Natural killer cell (primary cell): Measurements from ENCODE around the gene TBC1D10B. TPM values are rescaled to one million over a fixed set of nuclear protein-coding genes. Genes with fewer than 3 reads are reported as not detected.

ENCODE experiments used
- ATAC-seq, 3 donors: fragments of 150-1000 bp in 2 of 3; fragments of 200-7000 bp in 1 of 3; cut with Tn5 transposase; 1 replicate in 1 of 3; 2 replicates in 2 of 3; pipeline ENCODE4 v1.10.0; 2021; ENCODE audit warnings: mild to moderate bottlenecking in 2 of 3, moderate library complexity in 2 of 3
- DNase-seq, 2 donors: peaks; one replicate each; pipeline versions ENCODE4 v3.0.0 to v3.0.0-alpha.2; 2013 to 2021; ENCODE audit warnings: mixed read lengths in 1 of 2
- H3K27ac ChIP-seq: one replicate; pipeline ENCODE4 v1.5.1; 2013; ENCODE audit warnings: mild to moderate bottlenecking, low read length
- H3K27me3 ChIP-seq: one replicate; pipeline ENCODE4 v1.6.1; 2013; ENCODE audit warnings: low read length; ENCODE audit not compliant: control insufficient read depth, insufficient read depth
- H3K36me3 ChIP-seq: one replicate; pipeline ENCODE4 v1.6.1; 2013; ENCODE audit warnings: low read length; ENCODE audit not compliant: control insufficient read depth, insufficient read depth
- H3K4me1 ChIP-seq: one replicate; pipeline ENCODE4 v1.6.1; 2013; ENCODE audit warnings: low read length; ENCODE audit not compliant: control insufficient read depth, insufficient read depth
- H3K4me3 ChIP-seq: one replicate; pipeline ENCODE4 v1.5.1; 2013; ENCODE audit warnings: low read length
- H3K9me3 ChIP-seq: one replicate; pipeline ENCODE4 v1.6.1; 2013; ENCODE audit warnings: low read length; ENCODE audit not compliant: control insufficient read depth, insufficient read depth
- H3K27ac Mint-ChIP-seq, 2 donors: one replicate each; pipeline ENCODE4 v1.8.0; 2022; ENCODE audit warnings: mild to moderate bottlenecking in 2 of 2, mixed read lengths in 2 of 2, moderate library complexity in 1 of 2
- H3K27me3 Mint-ChIP-seq, 2 donors: one replicate each; pipeline ENCODE4 v1.8.0; 2022; ENCODE audit warnings: low read depth in 2 of 2, mixed read lengths in 2 of 2
- H3K36me3 Mint-ChIP-seq: one replicate; pipeline ENCODE4 v1.8.0; 2022; ENCODE audit warnings: mixed read lengths
- H3K4me1 Mint-ChIP-seq, 2 donors: one replicate each; pipeline ENCODE4 v1.8.0; 2022; ENCODE audit warnings: mixed read lengths in 2 of 2
- H3K4me3 Mint-ChIP-seq: one replicate; pipeline ENCODE4 v1.8.0; 2022; ENCODE audit warnings: mild to moderate bottlenecking, moderate library complexity, mixed read lengths
- H3K9me3 Mint-ChIP-seq, 2 donors: one replicate each; pipeline ENCODE4 v1.8.0; 2022; ENCODE audit warnings: mixed read lengths in 2 of 2
- CTCF ChIP-seq: fragments of 200-600 bp; IDR thresholded peaks from one replicate; pipeline ENCODE4 v1.8.0; 2022; ENCODE audit warnings: antibody characterized with exemption
- WGBS: methylation state at CpG from one replicate; pipeline ENCODE4 v1.1.7; 2013; ENCODE audit warnings: missing lambda C conversion rate; ENCODE audit not compliant: insufficient coverage; 5-methylcytosine and 5-hydroxymethylcytosine counted together
- intact Hi-C: fragments of 100-400 bp; cut with micrococcal nuclease; formaldehyde crosslinking; loops from one replicate; pipeline ENCODE4 v1.14.2; 2022
- total RNA-seq, 4 donors: library from RNA; stranded (reverse); fragments of 120-200 nt in 1 of 4; gene quantifications; one replicate each; pipeline versions ENCODE4 v1.2.3 to v1.2.4, GENCODE V29; 2013 to 2022

TBC1D10B gene
- total RNA-seq, 3 donors from 2014 or later (not counting 1 experiment from before 2014, with no cell fraction given), result 43.0 to 55.3 (median 50.2) TPM

- Mint-ChIP-seq H3K27me3 (peaks cover 0 to 3% of the 10 kb centered on the region in 2 donors), H3K36me3 (peaks cover 11% of the 10 kb centered on the region), H3K4me1 (peaks cover 63 to 65% of the 10 kb centered on the region in 2 donors), H3K4me3 (peak overlapping the region; percentile 93), H3K9me3 (no peaks in the 10 kb centered on the region), H3K27ac (peak overlapping the region; percentile 80 to 88)
- peaks cover 35% of the 10 kb centered on the region for H3K4me1 ChIP-seq
- DNase-seq (peak in 1 of 2 donors; percentile 3), ATAC-seq (no peak)
- intact Hi-C loops, result no loop called here
- no peak for TF ChIP-seq CTCF
- peaks cover 22% of the 10 kb centered on the region for H3K36me3 ChIP-seq
- H3K27ac ChIP-seq, result no peak overlapping the region
- no peaks in the 10 kb centered on the region for H3K27me3 ChIP-seq
- WGBS, result 87% methylated on average over 10 of the region's 10 CpGs
- no peak overlapping the region for H3K4me3 ChIP-seq
- no peaks in the 10 kb centered on the region for H3K9me3 ChIP-seq
Observed at GRCh38 chr16:30367349-30368009, 2.8 kb downstream of the TBC1D10B start.

GRCh38 chr16:30366511-30366910 lies 3.8 kb downstream of the TBC1D10B start:
- no peaks in the 10 kb centered on the region for H3K9me3 ChIP-seq
- peak overlapping the region; percentile 80 to 88 for H3K27ac Mint-ChIP-seq
- no peak overlapping the region for H3K27ac ChIP-seq
- no peak for TF ChIP-seq CTCF
- H3K4me3 ChIP-seq, result no peak overlapping the region
- H3K27me3 Mint-ChIP-seq, result peaks cover 0 to 3% of the 10 kb centered on the region in 2 donors
- 91% methylated on average over 4 of the region's 4 CpGs for WGBS
- no peaks in the 10 kb centered on the region for H3K9me3 Mint-ChIP-seq
- peaks cover 58 to 61% of the 10 kb centered on the region in 2 donors for H3K4me1 Mint-ChIP-seq
- peaks cover 15% of the 10 kb centered on the region for H3K36me3 Mint-ChIP-seq
- H3K4me1 ChIP-seq, result peaks cover 30% of the 10 kb centered on the region
- peaks cover 26% of the 10 kb centered on the region for H3K36me3 ChIP-seq
- ATAC-seq, result no peak
- intact Hi-C loops, result no loop called here
- no peaks in the 10 kb centered on the region for H3K27me3 ChIP-seq
- peak overlapping the region; percentile 93 for H3K4me3 Mint-ChIP-seq
- no peak for DNase-seq

GRCh38 chr16:30365200-30365599 lies 5.1 kb downstream of the TBC1D10B start:
- peaks cover 15% of the 10 kb centered on the region for H3K36me3 Mint-ChIP-seq
- no peak overlapping the region for H3K4me3 ChIP-seq
- peaks cover 24% of the 10 kb centered on the region for H3K4me1 ChIP-seq
- no peaks in the 10 kb centered on the region for H3K9me3 Mint-ChIP-seq
- DNase-seq, result no peak
- TF ChIP-seq CTCF, result no peak
- no peaks in the 10 kb centered on the region for H3K27me3 ChIP-seq
- H3K27me3 Mint-ChIP-seq, result no peaks in the 10 kb centered on the region
- intact Hi-C loops, result no loop called here
- 96% methylated on average over 10 of the region's 10 CpGs for WGBS
- no peaks in the 10 kb centered on the region for H3K9me3 ChIP-seq
- H3K4me1 Mint-ChIP-seq, result peaks cover 49 to 54% of the 10 kb centered on the region in 2 donors
- peaks cover 26% of the 10 kb centered on the region for H3K36me3 ChIP-seq
- no peak for ATAC-seq
- no peak overlapping the region for H3K27ac Mint-ChIP-seq
- H3K27ac ChIP-seq, result no peak overlapping the region
- H3K4me3 Mint-ChIP-seq, result no peak overlapping the region

- ATAC-seq, result no peak
- peaks cover 44% of the 10 kb centered on the region for H3K36me3 ChIP-seq
- H3K9me3 ChIP-seq, result no peaks in the 10 kb centered on the region
- 97% methylated on average over 7 of the region's 7 CpGs for WGBS
- Mint-ChIP-seq H3K36me3 (peaks cover 15% of the 10 kb centered on the region), H3K27me3 (no peaks in the 10 kb centered on the region), H3K9me3 (no peaks in the 10 kb centered on the region), H3K27ac (peak overlapping the region in 1 of 2 donors; percentile 8), H3K4me1 (peaks cover 27 to 35% of the 10 kb centered on the region in 2 donors), H3K4me3 (no peak overlapping the region)
- intact Hi-C loops, result no loop called here
- peaks cover 7% of the 10 kb centered on the region for H3K4me1 ChIP-seq
- TF ChIP-seq CTCF, result no peak
- DNase-seq, result no peak
- H3K27ac ChIP-seq, result no peak overlapping the region
- no peak overlapping the region for H3K4me3 ChIP-seq
- no peaks in the 10 kb centered on the region for H3K27me3 ChIP-seq
Observed at GRCh38 chr16:30361180-30361579, 9.1 kb downstream of the TBC1D10B start.
